HepG2 (cell line): Measurements from ENCODE around the gene SRCAP. TPM values are rescaled to one million over a fixed set of nuclear protein-coding genes. Genes with fewer than 3 reads are reported as not detected.

Experiments
- ATAC-seq: fragments of 200-7000 bp; cut with Tn5 transposase; 3 replicates; pipeline ENCODE4 v1.9.1; 2020; ENCODE audit warnings: mild to moderate bottlenecking, moderate library complexity
- BruUV-seq: library from RNA; stranded (reverse); fragments of 400-500 nt; replicated peaks from 2 replicates; lab custom pipeline; 2021; lab: Mats Ljungman, UMichigan
- CTCF ChIA-PET: fragments of 300-600 bp; formaldehyde crosslinking; extraction: SDS; loops from one replicate; lab custom pipeline; 2021; ENCODE audit warnings: low total read pairs, inconsistent platforms, low intra/inter-chr PET ratio; lab: Yijun Ruan, JAX
- POLR2A ChIA-PET: fragments of 350-600 bp; sonication (Branson Sonifier 250); formaldehyde crosslinking; loops from one replicate; lab custom pipeline; 2020; ENCODE audit warnings: antibody characterized with exemption, inconsistent platforms; lab: Yijun Ruan, JAX
- DNase-seq: peaks from one replicate; pipeline ENCODE4 v3.0.0-alpha.2; 2015; ENCODE audit warnings: low spot score
- FAIRE-seq: peaks from 3 replicates; lab custom pipeline; 2011; peaks lifted over from hg19 to GRCh38; lab: Jason Lieb, UNC
- H2AFZ ChIP-seq: one replicate; pipeline ENCODE4 v1.6.1; 2011; ENCODE audit warnings: low read length, inconsistent platforms
- H3K27ac ChIP-seq: fragments of 300-600 bp; 3 replicates; pipeline ENCODE4 v1.8.0; 2011; ENCODE audit warnings: mixed run types, mild to moderate bottlenecking, mixed read lengths, low read length, inconsistent platforms; ENCODE audit not compliant: insufficient read depth; ENCODE audit errors: extremely low read length
- H3K27me3 ChIP-seq, 2 experiments: fragments of 200-600 bp in 1 of 2; 2 replicates in 1 of 2; 3 replicates in 1 of 2; pipeline versions ENCODE4 v1.6.0 to v1.8.0; 2011; ENCODE audit warnings: low read length in 2 of 2, mild to moderate bottlenecking in 2 of 2, moderate library complexity in 2 of 2, inconsistent platforms in 1 of 2; ENCODE audit not compliant: insufficient read depth in 2 of 2, control insufficient read depth in 1 of 2
- H3K36me3 ChIP-seq, 2 experiments: fragments of 200-600 bp in 1 of 2; replicated peaks in 1 of 2; 2 replicates in 1 of 2; 3 replicates in 1 of 2; pipeline versions ENCODE4 v1.5.1 to v1.8.0; 2011; ENCODE audit warnings: low read length in 2 of 2, inconsistent platforms in 1 of 2; ENCODE audit not compliant: insufficient read depth in 2 of 2, control insufficient read depth in 1 of 2
- H3K4me1 ChIP-seq: 2 replicates; pipeline ENCODE4 v1.5.1; 2012; ENCODE audit warnings: low read length, inconsistent platforms; ENCODE audit not compliant: insufficient read depth
- H3K4me2 ChIP-seq: 2 replicates; pipeline ENCODE4 v1.6.0; 2011; ENCODE audit warnings: low read depth, low read length, inconsistent platforms
- H3K4me3 ChIP-seq, 3 experiments: fragments of 200-600 bp in 1 of 3; sonication (generic), shearing (Covaris generic) in 1 of 3; replicated peaks in 1 of 3; 2 replicates each; pipeline ENCODE4 v1.5.1; 2011 to 2016; ENCODE audit warnings: low read length in 3 of 3, inconsistent platforms in 2 of 3, low read depth in 2 of 3, mild to moderate bottlenecking in 2 of 3, control low read depth in 1 of 3, mixed read lengths in 1 of 3; ENCODE audit not compliant: insufficient read depth in 1 of 3
- H3K79me2 ChIP-seq: one replicate; pipeline ENCODE4 v1.6.1; 2011; ENCODE audit warnings: low read length, inconsistent platforms; ENCODE audit not compliant: insufficient read depth
- H3K9ac ChIP-seq: 2 replicates; pipeline ENCODE4 v1.6.0; 2011; ENCODE audit warnings: mild to moderate bottlenecking, low read depth, low read length, inconsistent platforms; ENCODE audit not compliant: insufficient read depth
- H3K9me3 ChIP-seq: 2 replicates; pipeline ENCODE4 v1.5.1; 2012; ENCODE audit warnings: mild to moderate bottlenecking, low read length
- H4K20me1 ChIP-seq: 2 replicates; pipeline ENCODE4 v1.6.0; 2011; ENCODE audit warnings: inconsistent platforms, mild to moderate bottlenecking, low read length, moderate library complexity; ENCODE audit not compliant: insufficient read depth
- ARID2 ChIP-seq: sonication (generic); formaldehyde crosslinking; IDR thresholded peaks from 2 replicates; pipeline ENCODE4 v1.8.1; 2022; ENCODE audit warnings: mild to moderate bottlenecking, missing genetic modification reagents, borderline replicate concordance
- CREB3 ChIP-seq: sonication (generic); formaldehyde crosslinking; IDR thresholded peaks from 2 replicates; pipeline ENCODE4 v1.5.0; 2020; ENCODE audit warnings: missing genetic modification reagents
- GATA4 ChIP-seq: sonication (generic); IDR thresholded peaks from 2 replicates; pipeline ENCODE4 v1.6.1; 2016; ENCODE audit warnings: antibody characterized with exemption, low read depth, borderline replicate concordance
- IRF2 ChIP-seq: IDR thresholded peaks from 2 replicates; pipeline ENCODE4 v1.6.1; 2018; ENCODE audit warnings: missing genetic modification reagents, missing compliant biosample characterization
- KLF16 ChIP-seq, 2 experiments: sonication (generic) in 1 of 2; formaldehyde crosslinking in 1 of 2; IDR thresholded peaks; 2 replicates each; pipeline versions ENCODE4 v1.6.1 to v1.8.0; 2016 to 2023; ENCODE audit warnings: missing genetic modification reagents in 2 of 2, missing compliant biosample characterization in 1 of 2
- MXI1 ChIP-seq: IDR thresholded peaks from 3 replicates; pipeline ENCODE4 v1.6.1; 2012; ENCODE audit warnings: low read depth, low read length, inconsistent platforms, borderline replicate concordance
- NAIF1 ChIP-seq: sonication (generic); formaldehyde crosslinking; IDR thresholded peaks from 2 replicates; pipeline ENCODE4 v1.5.0; 2020; ENCODE audit warnings: mild to moderate bottlenecking, missing genetic modification reagents, borderline replicate concordance
- TOPORS ChIP-seq: sonication (generic); formaldehyde crosslinking; IDR thresholded peaks from 2 replicates; pipeline ENCODE4 v1.8.0; 2023; ENCODE audit warnings: mild to moderate bottlenecking, missing genetic modification reagents
- ZBTB4 ChIP-seq: sonication (generic); formaldehyde crosslinking; IDR thresholded peaks from 2 replicates; pipeline ENCODE4 v1.4.0; 2020; ENCODE audit warnings: missing genetic modification reagents, mild to moderate bottlenecking, borderline replicate concordance
- ZNF367 ChIP-seq: sonication (generic); formaldehyde crosslinking; IDR thresholded peaks from 2 replicates; pipeline ENCODE4 v1.4.0; 2020; ENCODE audit warnings: missing genetic modification reagents, borderline replicate concordance
- ZNF503 ChIP-seq: sonication (generic); formaldehyde crosslinking; IDR thresholded peaks from 2 replicates; pipeline ENCODE4 v1.4.0; 2020; ENCODE audit warnings: missing genetic modification reagents
- ZNF557 ChIP-seq: sonication (generic); formaldehyde crosslinking; IDR thresholded peaks from 2 replicates; pipeline ENCODE4 v1.4.0; 2020; ENCODE audit warnings: missing genetic modification reagents
- ZNF720 ChIP-seq: sonication (generic); formaldehyde crosslinking; IDR thresholded peaks from 2 replicates; pipeline ENCODE4 v1.4.0; 2020; ENCODE audit warnings: missing genetic modification reagents
- ZNF83 ChIP-seq: sonication (generic); formaldehyde crosslinking; IDR thresholded peaks from 2 replicates; pipeline ENCODE4 v1.4.0; 2020; ENCODE audit warnings: missing genetic modification reagents, mild to moderate bottlenecking, borderline replicate concordance
- WGBS: methylation state at CpG from one replicate; pipeline ENCODE4 v1.1.6; 2017; ENCODE audit warnings: low lambda C conversion rate; 5-methylcytosine and 5-hydroxymethylcytosine counted together
- in situ Hi-C: cut with HindIII; loops from 2 replicates; pipeline ENCODE4 v1.10.0; 2017; ENCODE audit warnings: low pct_unique_long_range_greater_than_20kb; ENCODE audit not compliant: extremely low pct_ligation_motif_present
- intact Hi-C: fragments of 100-400 bp; cut with micrococcal nuclease; formaldehyde crosslinking; loops from one replicate; pipeline ENCODE4 v1.10.0; 2022; ENCODE audit not compliant: unreplicated experiment
- polyA plus RNA-seq, 8 experiments: library from polyadenylated mRNA; depleted of rRNA in 3 of 8; stranded (reverse) in 7 of 8; unstranded in 1 of 8; fragments of >200 nt; fragmentation: Illumina TruSeq in 4 of 8; extraction: Trizol in 4 of 8; gene quantifications; 2 replicates each; pipeline versions ENCODE4 v1.2.1 to v1.2.3, GENCODE V29; 2011 to 2016; ENCODE audit warnings: low read depth in 4 of 8, missing spikeins in 1 of 8, mixed read lengths in 1 of 8; ENCODE audit not compliant: insufficient read depth in 1 of 8
- total RNA-seq, 5 experiments: library from RNA; depleted of rRNA; stranded (reverse); fragments of >200 nt; fragmentation: Illumina TruSeq; extraction: Trizol; gene quantifications; 2 replicates each; pipeline ENCODE4 v1.2.3, GENCODE V29; 2016; ENCODE audit warnings: low read depth in 1 of 5

Gene SRCAP
- total and polyA plus RNA-seq, 2 of the 13 experiments (the other 11 are each of a cell fraction or from before 2014, with no cell fraction given): 4.9 to 9.0 TPM

- peak; percentile 95 for TF ChIP-seq KLF16 (CRISPR knock-in tag; IDR thresholded peaks at IDR 0.05)
- peak; percentile 26 for TF ChIP-seq MXI1
- peak; percentile 97 for TF ChIP-seq IRF2
- TF ChIP-seq ZNF720 (CRISPR knock-in tag): 0 out of 2 replicates have a peak, but pooled peaks have one; percentile 42
- TF ChIP-seq ZNF83: no peak; the same call in 1 of the 2 replicates
- TF ChIP-seq, all 625 proteins: peak for 391
These were observed 694 bp upstream of the SRCAP start (continued) for GRCh38 chr16:30698139-30698815.

GRCh38 chr16:30699615-30700099 lies 686 bp downstream of the SRCAP start:
- intact Hi-C loops (loop anchor here (5.0 to 10.0 kb wide), 3 partner anchors 48 to 225 kb away; partner anchors contain the start of genes FBXL19, PHKG2 and ZNF768), in situ Hi-C loops (no loop called here)
- Histone ChIP-seq H3K36me3 (peaks cover 15 to 44% of the 10 kb centered on the region in 2 experiments), H3K4me2 (peak overlapping the region; percentile 92), H4K20me1 (peaks cover 16% of the 10 kb centered on the region; the same call in 1 of the 2 replicates), H3K27ac (peak overlapping the region; percentile 99), H3K79me2 (peaks cover 31% of the 10 kb centered on the region), H3K27me3 (no peaks in the 10 kb centered on the region), H3K4me1 (peaks cover 24% of the 10 kb centered on the region), H3K9me3 (no peaks in the 10 kb centered on the region), H2AFZ (no peak overlapping the region), H3K9ac (peak overlapping the region; percentile 99), H3K4me3 (peak overlapping the region; percentile 75 to 96 (median 93))
- 17% methylated on average over 8 of the region's 8 CpGs for WGBS
- POLR2A ChIA-PET: interaction anchor here (0.8 to 1.6 kb wide), 4 partner anchors 41 to 197 kb away, joined by 3 to 10 read pairs (median 5); partner anchors contain the start of genes CTF1, FBRS and PHKG2
- no peak for ATAC-seq
- FAIRE-seq: no peak
- CTCF ChIA-PET: no interaction called here
- DNase-seq: no peak
- BruUV-seq: no TSS peak
- TF ChIP-seq TOPORS (CRISPR knock-in tag) (peak; percentile 10; the same call in 1 of the 2 replicates), ZNF557 (CRISPR knock-in tag) (0 out of 2 replicates have a peak, but pooled peaks have one; percentile 18), ZNF503 (CRISPR knock-in tag) (peak; percentile 48; the same call in 1 of the 2 replicates), CREB3 (CRISPR knock-in tag) (no peak), ZNF367 (CRISPR knock-in tag) (0 out of 2 replicates have a peak, but pooled peaks have one; percentile 5), NAIF1 (CRISPR knock-in tag) (peak; percentile 61; the same call in 1 of the 2 replicates), ZBTB4 (CRISPR knock-in tag) (no peak), GATA4 (no peak), ARID2 (peak; percentile 57; the same call in 1 of the 2 replicates)
